Gastrocnemius medialis (tissue), 4 donors: ENCODE data around the gene CNKSR3. TPM values are rescaled to one million over a fixed set of nuclear protein-coding genes. Genes with fewer than 3 reads are reported as not detected.

Source experiments
- ATAC-seq, 2 donors: fragments of 150-250 bp; one replicate each; pipeline ENCODE4 v1.9.1; 2016
- DNase-seq, 2 donors: peaks; one replicate each; pipeline ENCODE4 v3.0.0-alpha.2; 2019
- H3K27ac ChIP-seq, 4 donors: fragments of 200-600 bp; sonication (generic); 1 replicate in 1 of 4; 2 replicates in 3 of 4; pipeline ENCODE4 v1.5.1; 2016 to 2018; ENCODE audit warnings: mild to moderate bottlenecking in 2 of 4, moderate library complexity in 1 of 4
- H3K27me3 ChIP-seq, 3 donors: fragments of 200-600 bp; sonication (generic) in 2 of 3; 1 replicate in 1 of 3; 2 replicates in 2 of 3; pipeline versions ENCODE4 v1.5.1 to v1.6.0; 2016 to 2019; ENCODE audit warnings: mild to moderate bottlenecking in 1 of 3, moderate library complexity in 1 of 3
- H3K36me3 ChIP-seq, 2 donors: fragments of 200-600 bp; sonication (generic) in 1 of 2; one replicate each; pipeline ENCODE4 v1.5.1; 2017 to 2018
- H3K4me1 ChIP-seq, 2 donors: fragments of 200-600 bp; sonication (generic) in 1 of 2; one replicate each; pipeline ENCODE4 v1.5.1; 2016 to 2017; ENCODE audit warnings: mild to moderate bottlenecking in 2 of 2
- H3K4me3 ChIP-seq, 4 donors: fragments of 200-600 bp; sonication (generic) in 3 of 4; 1 replicate in 1 of 4; 2 replicates in 3 of 4; pipeline ENCODE4 v1.5.1; 2016 to 2019; ENCODE audit warnings: mild to moderate bottlenecking in 2 of 4
- H3K9me3 ChIP-seq, 3 donors: fragments of 200-600 bp; sonication (generic) in 2 of 3; 1 replicate in 1 of 3; 2 replicates in 2 of 3; pipeline ENCODE4 v1.5.1; 2016 to 2019
- POLR2A ChIP-seq, 2 donors: fragments of 450-650 bp; IDR thresholded peaks; one replicate each; pipeline ENCODE4 v1.6.1; 2017; ENCODE audit warnings: antibody characterized with exemption in 2 of 2, mild to moderate bottlenecking in 2 of 2, moderate library complexity in 2 of 2
- in situ Hi-C, 4 donors: fragments of 200-750 bp; cut with MboI; loops; one replicate each; pipeline versions ENCODE4 v1.15.0 to v1.8.0; 2017; ENCODE audit warnings: low sequenced_read_pairs in 4 of 4
- intact Hi-C: fragments of 100-400 bp; cut with DNase I; formaldehyde crosslinking; loops from one replicate; pipeline ENCODE4 v1.15.1; 2023; ENCODE audit warnings: low total_unique reads
- total RNA-seq, 4 donors: library from RNA; depleted of rRNA; stranded (reverse); fragments of >200 nt; gene quantifications; one replicate each; pipeline versions ENCODE4 v1.1.0 to v1.2.3, GENCODE V29; 2016
- TF ChIP-seq, protein P1 (sequence below), 5 experiments: fragments of 450-650 bp in 3 of 5; fragments of 200-600 bp in 2 of 5; sonication (generic) in 2 of 5; IDR thresholded peaks in 4 of 5; conservative IDR thresholded peaks in 1 of 5; 1 replicate in 4 of 5; 2 replicates in 1 of 5; pipeline ENCODE4 v1.5.1; 2016 to 2019; ENCODE audit warnings: antibody characterized with exemption in 5 of 5, mild to moderate bottlenecking in 3 of 5, moderate library complexity in 3 of 5

The CNKSR3 gene
- total RNA-seq, 4 donors from 2014 or later = 0.70 to 4.6 (median 2.9) TPM

GRCh38 chr6:154433477-154434241, 76.8 kb downstream of the CNKSR3 start:
- TF ChIP-seq, protein P1, sequence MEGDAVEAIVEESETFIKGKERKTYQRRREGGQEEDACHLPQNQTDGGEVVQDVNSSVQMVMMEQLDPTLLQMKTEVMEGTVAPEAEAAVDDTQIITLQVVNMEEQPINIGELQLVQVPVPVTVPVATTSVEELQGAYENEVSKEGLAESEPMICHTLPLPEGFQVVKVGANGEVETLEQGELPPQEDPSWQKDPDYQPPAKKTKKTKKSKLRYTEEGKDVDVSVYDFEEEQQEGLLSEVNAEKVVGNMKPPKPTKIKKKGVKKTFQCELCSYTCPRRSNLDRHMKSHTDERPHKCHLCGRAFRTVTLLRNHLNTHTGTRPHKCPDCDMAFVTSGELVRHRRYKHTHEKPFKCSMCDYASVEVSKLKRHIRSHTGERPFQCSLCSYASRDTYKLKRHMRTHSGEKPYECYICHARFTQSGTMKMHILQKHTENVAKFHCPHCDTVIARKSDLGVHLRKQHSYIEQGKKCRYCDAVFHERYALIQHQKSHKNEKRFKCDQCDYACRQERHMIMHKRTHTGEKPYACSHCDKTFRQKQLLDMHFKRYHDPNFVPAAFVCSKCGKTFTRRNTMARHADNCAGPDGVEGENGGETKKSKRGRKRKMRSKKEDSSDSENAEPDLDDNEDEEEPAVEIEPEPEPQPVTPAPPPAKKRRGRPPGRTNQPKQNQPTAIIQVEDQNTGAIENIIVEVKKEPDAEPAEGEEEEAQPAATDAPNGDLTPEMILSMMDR (IDR thresholded peaks at IDR 0.05 in 4 of 5, conservative IDR thresholded peaks at IDR 0.05 in 1 of 5) = no peak
- no peak for TF ChIP-seq POLR2A (IDR thresholded peaks at IDR 0.05)
- intact Hi-C loops = no loop called here

DNA sequence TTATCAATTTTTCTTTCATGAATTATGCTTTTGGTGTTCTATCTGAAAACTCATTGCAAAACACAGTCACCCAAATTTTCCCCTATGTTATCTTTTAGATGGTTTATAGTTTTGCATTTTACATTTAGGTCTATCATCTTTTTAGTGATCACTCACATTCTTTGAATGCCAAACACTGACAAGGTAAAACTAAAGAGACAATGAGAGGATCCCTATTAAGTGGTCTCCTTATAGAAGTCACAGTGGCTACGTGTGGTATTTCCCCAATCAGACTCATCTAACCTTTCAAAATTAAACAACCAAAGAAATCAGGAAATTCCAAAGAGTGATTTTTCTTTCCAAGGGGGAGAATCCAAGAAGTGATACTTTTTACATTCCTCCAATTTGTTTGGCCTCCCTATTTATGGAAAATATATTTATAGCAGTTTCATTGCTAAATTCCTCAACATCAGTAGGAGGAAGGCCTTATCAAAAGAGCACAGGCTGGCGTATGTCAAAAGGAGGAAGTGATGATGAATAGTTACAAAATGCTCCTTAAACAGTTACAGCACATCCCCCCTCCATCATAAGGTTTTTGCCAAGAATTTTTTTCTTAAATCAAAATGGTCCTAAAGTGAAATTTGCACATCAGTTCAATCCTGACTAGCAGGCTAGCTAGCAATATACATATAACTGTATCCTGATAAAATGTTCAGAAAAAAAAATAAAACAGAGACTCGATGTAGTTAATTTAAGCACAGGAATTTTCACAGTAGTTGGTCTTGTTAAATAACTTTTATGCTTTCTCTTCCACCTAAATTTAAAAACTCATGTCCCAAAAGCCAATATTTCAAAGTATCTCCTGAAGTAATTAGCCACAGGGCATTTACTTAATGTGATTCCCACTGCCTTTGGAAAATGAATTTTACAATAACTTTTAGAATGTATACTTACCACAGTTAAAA, 77.7 kb downstream of the CNKSR3 start:
- TF ChIP-seq POLR2A (IDR thresholded peaks at IDR 0.05) = no peak
- TF ChIP-seq, protein P1 (IDR thresholded peaks at IDR 0.05 in 4 of 5, conservative IDR thresholded peaks at IDR 0.05 in 1 of 5) = no peak
- ATAC-seq (no peak), DNase-seq (no peak)
- no peaks in the 10 kb centered on the region for H3K27me3 ChIP-seq
- no peaks in the 10 kb centered on the region for H3K9me3 ChIP-seq
- peaks cover 14 to 16% of the 10 kb centered on the region in 2 donors for H3K4me1 ChIP-seq
- in situ Hi-C loops = no loop called here
- H3K27ac ChIP-seq = peak overlapping the region in 3 of 4 donors; percentile 4 to 43 (median 14)
- H3K36me3 ChIP-seq = no peaks in the 10 kb centered on the region
- no peak overlapping the region for H3K4me3 ChIP-seq
- intact Hi-C loops = no loop called here

More at GRCh38 chr6:154433477-154434241, 76.8 kb downstream of the CNKSR3 start:
- Histone ChIP-seq H3K4me3 (no peak overlapping the region), H3K27me3 (no peaks in the 10 kb centered on the region), H3K27ac (peak overlapping the region in 2 of 4 donors; percentile 11 to 18), H3K9me3 (no peaks in the 10 kb centered on the region), H3K4me1 (peaks cover 14 to 16% of the 10 kb centered on the region in 2 donors), H3K36me3 (no peaks in the 10 kb centered on the region)
- in situ Hi-C loops = no loop called here
- no peak for DNase-seq
- ATAC-seq = no peak

DNA sequence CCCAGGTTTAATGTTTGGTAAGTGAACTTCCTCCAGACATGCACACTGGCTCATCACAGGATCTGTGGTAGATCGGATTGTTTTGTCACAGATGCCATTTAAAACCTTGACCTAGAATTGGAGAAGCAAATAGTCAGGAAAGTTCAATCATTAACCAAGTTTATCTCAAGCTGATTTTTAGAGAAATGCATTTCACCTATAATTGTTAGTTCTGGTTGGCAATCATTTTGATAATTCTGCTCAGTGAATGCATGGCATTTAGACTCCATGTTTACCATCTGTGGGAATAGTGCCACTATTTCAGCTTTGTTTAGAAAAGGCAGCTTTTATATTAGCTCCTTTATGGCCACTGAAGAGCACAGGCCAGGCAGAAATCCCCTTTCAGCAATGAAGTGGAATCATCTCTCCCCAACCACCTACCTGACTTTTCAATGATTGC, 80.0 kb downstream of the CNKSR3 start:
- DNase-seq (no peak), ATAC-seq (no peak)
- intact Hi-C loops (no loop called here), in situ Hi-C loops (no loop called here)
- Histone ChIP-seq H3K27ac (no peak overlapping the region), H3K27me3 (no peaks in the 10 kb centered on the region), H3K36me3 (no peaks in the 10 kb centered on the region), H3K4me3 (no peak overlapping the region), H3K4me1 (peaks cover 14 to 16% of the 10 kb centered on the region in 2 donors), H3K9me3 (no peaks in the 10 kb centered on the region)
- TF ChIP-seq, protein P1 (IDR thresholded peaks at IDR 0.05 in 4 of 5, conservative IDR thresholded peaks at IDR 0.05 in 1 of 5) = no peak
- TF ChIP-seq POLR2A (IDR thresholded peaks at IDR 0.05) = no peak

DNA sequence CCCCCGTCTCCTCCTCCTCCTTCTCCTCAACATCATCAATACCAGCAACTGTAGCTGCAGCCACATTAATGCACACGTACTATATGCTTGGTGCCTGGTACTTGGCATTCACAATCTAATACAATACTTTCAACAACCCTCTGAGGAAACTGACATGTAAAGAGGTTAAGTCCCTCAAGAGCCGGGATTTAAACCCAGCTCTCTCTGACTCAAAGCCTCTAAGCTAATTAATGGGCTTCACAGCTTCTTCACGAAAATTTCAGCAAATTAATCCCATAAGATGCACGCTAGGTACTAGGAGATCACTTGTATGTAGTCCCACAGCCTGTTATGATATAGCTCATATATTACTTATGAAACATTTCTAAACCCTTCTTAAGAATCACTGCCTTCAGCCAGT, 80.8 kb downstream of the CNKSR3 start:
- in situ Hi-C loops = no loop called here
- intact Hi-C loops = no loop called here
- Histone ChIP-seq H3K4me3 (no peak overlapping the region), H3K36me3 (no peaks in the 10 kb centered on the region), H3K4me1 (peaks cover 14 to 16% of the 10 kb centered on the region in 2 donors), H3K27ac (no peak overlapping the region), H3K9me3 (no peaks in the 10 kb centered on the region), H3K27me3 (no peaks in the 10 kb centered on the region)
- ATAC-seq = no peak
- no peak for DNase-seq
- TF ChIP-seq POLR2A (IDR thresholded peaks at IDR 0.05) = no peak
- TF ChIP-seq, protein P1 (IDR thresholded peaks at IDR 0.05 in 4 of 5, conservative IDR thresholded peaks at IDR 0.05 in 1 of 5) = no peak
